GM19351 (cell line): ENCODE measurements around the gene CARD19.

Experiments used
- ATAC-seq: cut with Tn5 transposase; IDR thresholded peaks from one replicate; pipeline ENCODE4 v1.9.1; 2021; ENCODE audit warnings: mild to moderate bottlenecking, moderate library complexity; ENCODE audit not compliant: unreplicated experiment

The CARD19 gene

GRCh38 chr9:93149361-93149760 is 53.3 kb downstream of the CARD19 start:
- ATAC-seq, result no peak

DNA sequence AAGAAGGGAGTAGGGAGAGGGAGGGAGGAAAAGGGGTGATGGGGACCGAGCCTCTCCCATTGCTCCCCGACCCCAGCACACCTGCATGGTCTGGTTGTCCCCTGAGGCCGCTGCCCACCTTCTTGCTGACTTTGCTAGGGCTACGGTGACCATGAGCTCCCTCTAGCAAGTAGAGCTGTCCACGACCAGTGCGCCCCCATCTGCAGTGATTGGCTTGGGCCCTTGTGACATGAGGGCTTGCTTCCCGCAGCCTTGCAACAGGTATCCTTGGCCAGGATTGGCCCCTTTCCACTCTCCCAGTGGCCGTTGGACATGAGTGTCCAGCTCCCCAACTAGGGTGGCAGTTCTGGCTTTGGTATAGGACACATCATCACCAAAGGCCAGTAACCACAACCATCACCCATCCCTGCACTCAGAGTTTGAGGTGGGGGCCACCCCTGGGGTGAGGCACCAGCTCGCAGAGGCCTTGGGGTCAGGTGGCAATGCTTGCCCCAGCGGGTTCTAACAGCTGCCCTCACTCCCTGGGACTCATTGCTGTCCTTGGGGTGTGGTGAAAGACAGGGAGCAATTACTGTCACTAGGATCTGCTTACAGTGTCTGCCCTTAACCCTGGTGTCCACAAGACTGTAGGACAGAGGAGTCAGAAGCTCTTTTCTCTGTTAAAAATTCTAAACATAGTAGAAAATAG is 55.2 kb downstream of the CARD19 start:
- ATAC-seq, result no peak

- no peak for ATAC-seq
Observed at GRCh38 chr9:93154293-93154903, 58.4 kb downstream of the CARD19 start.

DNA sequence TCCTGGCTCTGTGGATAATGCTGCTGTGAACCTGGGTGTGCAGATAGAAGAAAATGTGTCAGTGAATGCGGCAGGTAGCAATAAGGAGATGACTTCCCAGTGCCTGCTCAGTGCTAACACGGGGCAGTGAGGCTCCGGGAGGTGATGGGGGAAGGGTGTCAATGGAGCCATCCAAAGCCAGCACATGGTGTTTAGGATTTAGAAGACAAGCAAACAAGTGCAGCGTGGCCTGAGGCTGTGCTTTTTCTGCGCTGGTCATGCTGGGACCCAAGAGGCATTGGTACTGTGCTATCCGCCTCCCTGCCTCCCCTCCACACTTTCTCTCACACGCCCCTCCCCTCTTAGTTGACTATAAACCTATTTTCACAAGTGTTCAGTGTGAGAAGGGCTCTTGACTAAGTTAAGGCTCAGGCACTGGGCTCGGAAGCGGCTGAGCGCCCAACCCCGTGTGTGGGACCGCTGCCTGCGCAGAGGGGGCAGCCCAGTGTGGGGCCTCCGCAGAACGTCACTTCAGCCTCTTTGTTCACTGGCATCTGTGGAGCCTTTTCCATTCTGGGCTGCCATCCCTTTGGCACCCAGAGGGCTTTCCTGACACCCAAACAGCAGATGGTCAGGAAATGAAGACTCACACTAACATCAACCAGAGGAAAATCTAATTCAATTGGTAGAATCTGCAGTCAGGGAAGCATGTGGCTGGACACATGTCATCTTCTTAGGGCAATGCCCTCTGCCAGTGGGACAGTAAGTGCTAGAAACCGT is 59.9 kb downstream of the CARD19 start:
- ATAC-seq, result no peak

DNA sequence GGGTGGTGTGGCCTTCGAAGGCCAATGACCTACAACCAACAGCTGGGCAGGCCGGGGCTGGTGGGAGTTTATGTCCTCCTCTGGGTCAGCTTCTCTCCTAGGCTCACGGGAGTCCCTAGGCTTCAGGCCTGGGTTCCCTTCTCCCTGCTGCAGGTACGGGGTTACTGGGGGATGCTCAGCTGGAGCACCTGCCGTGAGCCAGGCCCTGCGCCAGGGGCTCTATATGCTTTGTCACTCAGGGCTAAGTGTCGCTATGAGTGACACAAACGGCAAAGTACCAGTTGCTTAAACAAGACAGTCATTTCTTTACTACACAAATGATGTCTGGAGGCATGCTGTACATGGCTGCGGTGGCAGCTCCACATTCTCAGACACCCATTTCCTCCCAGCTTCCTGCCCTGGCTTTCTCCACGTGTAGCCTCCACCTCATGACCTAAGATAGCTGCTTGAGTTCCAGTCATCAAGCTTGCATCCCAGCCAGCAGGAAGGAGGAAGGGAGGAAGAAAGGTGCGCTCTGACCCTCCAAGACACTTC is 60.5 kb downstream of the CARD19 start:
- peak; percentile 75 for ATAC-seq

DNA sequence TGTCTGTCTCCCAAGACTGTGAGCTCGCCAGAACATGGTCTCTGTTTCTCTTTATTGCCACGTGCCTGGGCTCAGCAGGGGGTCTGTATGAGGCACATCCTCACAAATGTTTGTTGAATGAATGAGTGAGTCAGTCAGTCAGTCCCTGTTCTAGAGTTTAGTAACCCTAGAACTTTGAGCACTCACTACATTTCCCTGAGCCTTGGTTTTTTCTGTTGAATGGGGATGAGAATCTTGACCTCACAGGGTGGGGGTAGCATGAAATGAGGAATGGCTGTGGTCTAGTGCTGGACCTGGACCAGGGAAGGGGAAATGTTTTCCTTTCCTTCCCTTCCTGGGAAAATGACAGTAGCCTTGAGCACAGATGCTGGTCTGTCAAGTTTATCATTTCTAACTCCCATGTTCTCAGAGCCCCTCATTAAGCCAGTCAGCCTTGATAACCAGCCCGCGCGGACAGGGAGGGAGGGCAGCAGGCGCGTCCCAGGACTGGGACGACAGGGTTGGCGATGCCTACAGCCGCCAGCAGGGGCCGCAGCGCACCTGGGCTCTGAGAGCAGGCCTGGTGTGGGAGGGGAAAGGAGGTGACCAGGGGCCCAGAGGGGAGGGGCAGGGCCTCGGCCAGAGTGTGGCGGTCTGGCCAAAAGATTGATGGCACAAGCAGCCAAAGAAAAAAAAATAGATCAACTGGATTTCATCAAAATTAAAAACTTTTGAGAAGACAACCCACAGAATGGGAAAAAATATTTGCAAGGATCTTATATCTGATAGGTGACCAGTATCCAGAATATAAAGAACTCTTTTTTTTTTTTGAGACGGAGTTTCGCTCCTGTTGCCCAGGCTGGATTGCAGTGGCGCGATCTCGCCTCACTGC is 63.8 kb downstream of the CARD19 start:
- ATAC-seq, result peak; percentile 83

DNA sequence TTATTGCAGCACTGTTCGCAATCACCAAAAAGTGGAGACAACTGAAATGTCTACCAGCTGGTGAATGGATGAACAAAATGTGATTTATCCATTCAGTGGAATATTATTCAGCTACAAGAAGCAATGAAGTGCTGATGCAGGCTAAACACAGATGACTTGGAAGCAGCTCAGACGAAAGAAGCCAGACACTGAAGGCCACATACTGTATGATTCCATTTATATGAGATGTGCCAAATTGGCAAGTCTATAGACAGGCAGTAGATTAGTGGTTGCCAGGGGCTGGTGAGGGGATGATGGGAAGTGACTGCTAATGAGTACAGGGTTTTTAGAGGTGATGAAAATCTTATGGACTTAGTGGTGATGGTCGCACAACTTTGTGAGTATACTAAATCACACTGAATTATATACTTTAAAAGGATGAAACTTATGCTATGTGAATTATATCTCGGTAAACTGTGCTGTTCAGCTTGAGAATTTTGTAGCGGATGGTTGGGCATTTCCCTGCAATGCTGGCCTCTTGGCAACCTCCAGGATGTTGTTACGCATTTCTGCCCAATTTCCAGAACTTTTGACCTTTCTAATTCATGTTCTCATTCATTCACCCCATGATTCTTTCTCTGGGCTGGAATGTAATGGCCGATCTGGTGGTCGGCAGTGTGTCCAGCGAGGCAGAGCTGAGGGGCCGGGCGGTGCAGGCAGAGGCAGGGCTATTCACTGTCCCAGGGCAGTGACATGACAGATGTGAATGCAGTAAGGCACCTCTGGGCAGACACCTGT is 66.0 kb downstream of the CARD19 start:
- no peak for ATAC-seq
